H1 (cell line): ENCODE measurements around the gene USP10. TPM values are rescaled to one million over a fixed set of nuclear protein-coding genes. Genes with fewer than 3 reads are reported as not detected.

ENCODE experiments used
- BACH1 ChIP-seq: IDR thresholded peaks from 2 replicates; pipeline ENCODE4 v1.6.1; 2012; ENCODE audit warnings: low read length, improper control_type of control experiment
- CEBPB ChIP-seq: IDR thresholded peaks from 2 replicates; pipeline ENCODE4 v1.6.1; 2012; ENCODE audit warnings: low read depth, low read length
- CHD7 ChIP-seq: fragments of 300-600 bp; sonication (generic); IDR thresholded peaks from 2 replicates; pipeline ENCODE4 v1.7.1; 2012; ENCODE audit warnings: low read length, moderate library complexity, mild to moderate bottlenecking, inconsistent platforms; ENCODE audit not compliant: insufficient replicate concordance
- EP300 ChIP-seq, 2 experiments: IDR thresholded peaks; 1 replicate in 1 of 2; 2 replicates in 1 of 2; pipeline ENCODE4 v1.6.1; 2011 to 2012; ENCODE audit warnings: low read depth in 2 of 2, low read length in 2 of 2, mild to moderate bottlenecking in 2 of 2, borderline replicate concordance in 1 of 2, inconsistent platforms in 1 of 2, moderate library complexity in 1 of 2
- FOSL1 ChIP-seq: IDR thresholded peaks from 2 replicates; pipeline ENCODE4 v1.6.1; 2011; ENCODE audit warnings: mild to moderate bottlenecking, low read depth, low read length, moderate library complexity; ENCODE audit not compliant: insufficient read depth
- PHF8 ChIP-seq: fragments of 200-600 bp; sonication (generic); conservative IDR thresholded peaks from 2 replicates; pipeline ENCODE4 v1.7.1; 2012; ENCODE audit warnings: low read depth, mild to moderate bottlenecking, inconsistent platforms, low read length, moderate library complexity
- RBBP5 ChIP-seq: IDR thresholded peaks from 2 replicates; pipeline ENCODE4 v1.7.1; 2012; ENCODE audit warnings: low read depth, mild to moderate bottlenecking, inconsistent platforms, low read length, moderate library complexity, borderline replicate concordance
- RNF2 ChIP-seq: fragments of 200-900, 300-1000 bp; sonication (generic); IDR thresholded peaks from 2 replicates; pipeline ENCODE4 v1.7.1; 2016; ENCODE audit warnings: borderline replicate concordance, low read depth, mild to moderate bottlenecking, antibody characterized with exemption, low read length; ENCODE audit not compliant: poor library complexity, severe bottlenecking; ENCODE audit errors: missing control alignments
- SIN3A ChIP-seq, 2 experiments: IDR thresholded peaks in 1 of 2; conservative IDR thresholded peaks in 1 of 2; 2 replicates each; pipeline ENCODE4 v1.6.1; 2011 to 2012; ENCODE audit warnings: low read length in 2 of 2, improper control_type of control experiment in 1 of 2, low read depth in 1 of 2, mild to moderate bottlenecking in 1 of 2
- TEAD4 ChIP-seq: IDR thresholded peaks from 2 replicates; pipeline ENCODE4 v1.6.1; 2012; ENCODE audit warnings: low read depth, low read length, inconsistent platforms, mixed read lengths
- polyA plus RNA-seq, 7 experiments: library from polyadenylated mRNA; depleted of rRNA in 3 of 7; stranded (reverse) in 5 of 7; unstranded in 2 of 7; fragments of >200 nt in 5 of 7; fragments of 200-250 nt in 2 of 7; gene quantifications; 1 replicate in 5 of 7; 2 replicates in 1 of 7; 4 replicates in 1 of 7; pipeline versions ENCODE4 v1.2.1 to v1.2.3, GENCODE V29; 2011 to 2013; ENCODE audit warnings: missing spikeins in 2 of 7, mixed read lengths in 2 of 7
- total RNA-seq: library from RNA; stranded (reverse); fragmentation: NEBNext Ultra II Directional; extraction: Animal tissue kit (Norgen Biotek cat#: 25700); gene quantifications from 2 replicates; pipeline ENCODE4 v1.2.1, GENCODE V29; 2021

Gene USP10
- total and polyA plus RNA-seq, 2 of the 8 experiments (the other 6 are each of a cell fraction or from before 2014, with no cell fraction given) = 171 to 195 TPM

GRCh38 chr16:84726079-84726668, 26.4 kb downstream of the USP10 start (continued):
- TF ChIP-seq PHF8 (no peak), CHD7 (no peak), CEBPB (no peak), FOSL1 (no peak), RNF2 (no peak), RBBP5 (no peak), TEAD4 (0 out of 2 replicates have a peak, but pooled peaks have one; percentile 24), BACH1 (no peak), SIN3A (conservative IDR thresholded peaks at IDR 0.05 in 1 of 2, IDR thresholded peaks at IDR 0.05 in 1 of 2; ENCODE audit: low read depth in 1 of 2, low read length in 2 of 2) (0 out of 4 replicates have a peak, but pooled peaks of 1 of the 2 experiments have one; percentile 59), EP300 (IDR thresholded peaks at IDR 0.05; ENCODE audit: borderline replicate concordance in 1 of 2, low read depth in 2 of 2, low read length in 2 of 2) (no peak)
